HG03175 (cell line): ENCODE results near the gene LRRC70.
"Not testable (repeated sequence)": the region's sequence is repeated elsewhere in the genome, so short reads cannot be mapped to it uniquely, and the experiment has no call there.

Source experiments
- ATAC-seq: cut with Tn5 transposase; IDR thresholded peaks from one replicate; pipeline ENCODE4 v1.9.1; 2021; ENCODE audit warnings: mild to moderate bottlenecking, moderate library complexity; ENCODE audit not compliant: unreplicated experiment

The LRRC70 gene

GRCh38 chr5:62605638-62606037 is 27.0 kb downstream of the LRRC70 start:
- ATAC-seq: no peak

- no peak for ATAC-seq
Observed at GRCh38 chr5:62606878-62607277, 28.3 kb downstream of the LRRC70 start.

- ATAC-seq: no peak
Observed at GRCh38 chr5:62607615-62608014, 29.0 kb downstream of the LRRC70 start.

- ATAC-seq: no peak
Observed at GRCh38 chr5:62608529-62609511, 30.2 kb downstream of the LRRC70 start.

GRCh38 chr5:62614355-62614754 is 35.7 kb downstream of the LRRC70 start:
- no peak for ATAC-seq

GRCh38 chr5:62616615-62617277 is 38.1 kb downstream of the LRRC70 start:
- no peak for ATAC-seq

- ATAC-seq: no peak
Observed at GRCh38 chr5:62617943-62618342, 39.3 kb downstream of the LRRC70 start.

- ATAC-seq: no peak
Observed at GRCh38 chr5:62620761-62621160, 42.1 kb downstream of the LRRC70 start.

- no peak for ATAC-seq
Observed at GRCh38 chr5:62621280-62621679, 42.7 kb downstream of the LRRC70 start.

GRCh38 chr5:62623271-62623670 is 44.7 kb downstream of the LRRC70 start:
- ATAC-seq: no peak

GRCh38 chr5:62624436-62624835 is 45.8 kb downstream of the LRRC70 start:
- ATAC-seq: not testable (repeated sequence)

GRCh38 chr5:62626534-62626933 is 47.9 kb downstream of the LRRC70 start:
- no peak for ATAC-seq

GRCh38 chr5:62627121-62627520 is 48.5 kb downstream of the LRRC70 start:
- no peak for ATAC-seq

- no peak for ATAC-seq
Observed at GRCh38 chr5:62627901-62628300, 49.3 kb downstream of the LRRC70 start.
